ENCODE results near the gene ICOS. TPM values are rescaled to one million over a fixed set of nuclear protein-coding genes. Genes with fewer than 3 reads are reported as not detected.

ICOS gene
- total and polyA plus RNA-seq, 10 of the 15 experiments (the other 5 are each of a cell fraction or from before 2014, with no cell fraction given), result 0.47 to 36.0 (median 0.87) TPM

- RAD21 ChIA-PET (ENCODE audit: unreplicated experiment), result no interaction called here
- Histone ChIP-seq H2AFZ (ENCODE audit: control insufficient read depth, low read depth, low read length) (no peak overlapping the region), H4K20me1 (ENCODE audit: control insufficient read depth, insufficient read depth) (no peaks in the 10 kb centered on the region), H3K27me3 (replicated peaks in 1 of 2; ENCODE audit: control insufficient read depth in 2 of 2, insufficient read depth in 2 of 2, low read length in 1 of 2) (no peaks in the 10 kb centered on the region), H3K27ac (ENCODE audit: control insufficient read depth, insufficient read depth) (no peak overlapping the region), H3K4me2 (ENCODE audit: control insufficient read depth, insufficient read depth) (no peak overlapping the region), H3K9me3 (replicated peaks; ENCODE audit: control insufficient read depth, insufficient read depth, low read length) (no peaks in the 10 kb centered on the region; the same call in 2 of the 3 replicates), H3K4me1 (ENCODE audit: control insufficient read depth, insufficient read depth, low read length) (no peaks in the 10 kb centered on the region), H3K36me3 (ENCODE audit: control insufficient read depth in 2 of 2, insufficient read depth in 2 of 2, low read length in 1 of 2) (no peaks in the 10 kb centered on the region), H3K4me3 (no peak overlapping the region), H3K9ac (ENCODE audit: control insufficient read depth, insufficient read depth, low read length) (no peak overlapping the region), H3K79me2 (ENCODE audit: control insufficient read depth, insufficient read depth, low read length) (no peaks in the 10 kb centered on the region)
- intact Hi-C loops (cut with micrococcal nuclease; ENCODE audit: unreplicated experiment), result no loop called here
- POLR2A ChIA-PET, result interaction anchor here (0.5 kb wide), 1 partner anchor 160 kb away, joined by 4 read pairs; no protein-coding TSS in a partner anchor
- TF ChIP-seq ETV6 (conservative IDR thresholded peaks at IDR 0.05 in 1 of 2, IDR thresholded peaks at IDR 0.05 in 1 of 2; ENCODE audit: borderline replicate concordance in 1 of 2, low read depth in 1 of 2), result no peak
- no peak for TF ChIP-seq BRCA1 (IDR thresholded peaks at IDR 0.05; ENCODE audit: low read depth, low read length)
- TF ChIP-seq GATAD2B (conservative IDR thresholded peaks at IDR 0.05; ENCODE audit: low read depth), result no peak
- no peak for TF ChIP-seq HSF1 (IDR thresholded peaks at IDR 0.05; ENCODE audit: low read depth, low read length)
- TF ChIP-seq JUND (IDR thresholded peaks at IDR 0.05; ENCODE audit: low read depth, low read length), result no peak
- TF ChIP-seq IKZF1 (conservative IDR thresholded peaks at IDR 0.05), result no peak
- no peak for TF ChIP-seq CTCF (IDR thresholded peaks at IDR 0.05 in 2 of 3, conservative IDR thresholded peaks at IDR 0.05 in 1 of 3; ENCODE audit: control insufficient read depth in 2 of 3, extremely low read depth in 1 of 3, insufficient read depth in 1 of 3, low read depth in 3 of 3, low read length in 3 of 3)
- no peak for TF ChIP-seq KAT2A (conservative IDR thresholded peaks at IDR 0.05; ENCODE audit: control insufficient read depth, low read depth, low read length)
- SMC1A ChIA-PET (ENCODE audit: uncharacterized antibody, unreplicated experiment), result interaction anchor here (1.0 to 1.3 kb wide), 2 partner anchors 12 to 26 kb away, joined by 3 read pairs; no protein-coding TSS in a partner anchor
- 1% methylated on average over 3 of the region's 3 CpGs for WGBS (ENCODE audit: insufficient coverage, insufficient replicate concordance, low lambda C conversion rate, missing lambda C conversion rate)
- in situ Hi-C loops (cut with MboI), result no loop called here
- FAIRE-seq (no peak), DNase-seq (ENCODE audit: low read depth, low spot score) (no peak), ATAC-seq (no peak)
- no TSS peak for BruUV-seq (replicated peaks)
- CTCF ChIA-PET, result no interaction called here
Observed at GRCh38 chr2:204005940-204006721, 69.6 kb downstream of the ICOS start.

Measured in GM12878 (cell line).